Posterior cingulate gyrus (tissue), 11 donors: Measurements from ENCODE around the gene UBE3B.
"Not testable (repeated sequence)": the region's sequence is repeated elsewhere in the genome, so short reads cannot be mapped to it uniquely, and the experiment has no call there.

Experiments used
- DNase-seq, 10 donors: peaks; one replicate each; pipeline versions ENCODE4 v3.0.0 to v3.0.0-alpha.2; 2020 to 2021; ENCODE audit warnings: mixed read lengths in 3 of 10
- intact Hi-C: fragments of 100-400 bp; cut with DNase I; formaldehyde crosslinking; loops from one replicate; pipeline ENCODE4 v1.15.1; 2023

The UBE3B gene

GRCh38 chr12:109467978-109468676, 9.3 kb upstream of the UBE3B start:
- no peak for DNase-seq
- intact Hi-C loops = no loop called here

DNA sequence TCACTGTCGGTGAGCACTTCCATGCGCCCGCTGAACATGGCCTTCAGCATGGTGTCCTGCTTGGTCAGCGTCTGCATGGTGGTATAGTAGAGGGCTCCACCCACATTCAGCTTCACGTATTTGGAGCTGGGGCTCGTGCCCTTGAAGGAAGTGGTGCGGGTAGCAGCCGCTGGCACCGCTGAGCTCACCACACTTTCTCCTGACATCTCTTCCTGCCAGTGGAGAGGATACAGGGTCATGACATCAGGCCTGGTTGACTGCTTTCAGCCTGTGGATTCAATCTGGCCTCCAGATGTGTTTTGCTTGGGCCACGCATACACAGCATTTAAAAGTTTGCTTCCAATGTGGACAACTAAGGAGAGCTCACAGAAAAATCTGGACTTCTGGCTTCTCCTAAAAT, 7.9 kb upstream of the UBE3B start:
- intact Hi-C loops = no loop called here
- no peak for DNase-seq

- intact Hi-C loops = no loop called here
- no peak for DNase-seq
Observed at GRCh38 chr12:109473006-109473405, 4.4 kb upstream of the UBE3B start.

GRCh38 chr12:109473526-109474270, 3.7 kb upstream of the UBE3B start:
- DNase-seq, intact Hi-C loops: not testable (repeated sequence)

DNA sequence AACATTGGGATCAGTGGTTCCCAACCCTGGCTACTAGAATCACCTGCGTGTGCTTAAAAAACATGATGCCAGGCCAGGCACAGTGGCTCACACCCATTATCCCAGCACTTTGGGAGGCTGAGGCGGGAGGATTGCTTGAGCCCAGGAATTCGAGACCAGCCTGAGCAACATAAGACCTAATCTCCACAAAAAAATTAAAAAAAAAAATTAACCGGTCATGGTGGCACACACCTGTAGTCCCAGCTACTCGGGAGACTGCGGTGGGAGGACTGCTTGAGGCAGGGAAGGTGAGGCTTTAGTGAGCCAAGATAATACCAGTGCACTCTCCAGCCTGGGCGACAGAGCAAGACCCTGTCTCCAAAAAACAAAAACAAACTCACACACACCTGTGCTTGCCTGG, 2.3 kb upstream of the UBE3B start:
- intact Hi-C loops = loop anchor here (5.0 kb wide), 1 partner anchor 48 kb away; no protein-coding TSS in a partner anchor
- DNase-seq = no peak

DNA sequence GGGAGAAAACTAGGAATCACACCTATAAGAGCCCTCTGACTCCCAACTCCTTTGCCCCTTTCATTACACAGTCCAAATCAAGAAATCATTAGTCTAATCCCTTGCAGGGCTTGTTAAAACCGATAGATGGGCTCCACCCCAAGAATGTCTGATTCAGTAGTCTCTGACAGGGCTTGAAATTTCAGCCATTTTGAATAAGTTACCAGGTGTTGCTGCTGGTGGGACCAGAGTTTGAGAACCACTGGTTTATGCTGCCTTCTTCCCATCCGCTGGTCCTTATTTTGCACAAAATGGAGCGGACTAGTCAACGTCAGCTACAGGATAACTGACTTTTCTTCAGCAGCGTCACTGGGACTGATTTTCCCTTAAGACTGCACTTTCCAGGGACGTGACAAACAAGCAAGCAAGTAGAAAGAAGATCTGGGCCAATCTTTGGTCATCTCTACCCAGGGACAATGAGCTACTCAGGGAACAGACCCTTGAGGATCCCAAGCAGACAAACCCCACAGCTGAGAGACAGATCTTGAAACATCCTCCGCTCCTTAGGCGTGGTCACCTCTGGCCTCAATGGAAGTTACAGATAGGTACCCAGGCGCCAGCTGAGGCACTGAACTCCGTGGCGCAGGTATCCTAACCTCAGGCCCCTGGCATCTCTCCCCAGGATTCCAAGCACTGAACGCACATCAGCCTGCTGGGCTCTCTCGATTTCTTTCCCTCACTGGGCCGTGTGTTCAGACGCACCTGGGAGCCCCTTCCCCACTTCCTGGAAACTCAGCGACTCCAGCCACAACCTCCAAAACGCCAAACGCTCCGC, 1.2 kb upstream of the UBE3B start:
- intact Hi-C loops = loop anchor here (5.0 kb wide), 1 partner anchor 49 kb away; no protein-coding TSS in a partner anchor
- DNase-seq = no peak

- intact Hi-C loops = loop anchor here (5.0 kb wide), 1 partner anchor 49 kb away; no protein-coding TSS in a partner anchor
- no peak for DNase-seq
Observed at GRCh38 chr12:109476807-109477184, 638 bp upstream of the UBE3B start.

DNA sequence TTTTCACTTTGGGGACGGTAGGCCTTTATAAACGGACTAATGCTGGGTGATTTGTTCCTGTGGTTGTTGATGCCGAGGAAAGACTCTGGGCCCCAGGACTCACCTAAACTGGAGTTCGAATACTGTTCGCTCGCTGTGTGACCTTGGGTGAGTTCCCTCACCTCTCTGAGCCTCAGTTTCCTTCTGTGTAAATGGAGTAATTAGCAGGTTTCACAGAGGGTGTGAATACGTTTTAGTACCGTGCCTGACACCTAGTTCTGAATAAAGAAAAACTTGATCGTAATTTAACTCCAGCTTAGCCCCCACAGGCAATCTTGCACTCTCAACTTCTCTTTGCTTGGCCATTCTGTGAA, 505 bp downstream of the UBE3B start:
- DNase-seq = no peak
- intact Hi-C loops = loop anchor here (5.0 kb wide), 1 partner anchor 51 kb away; no protein-coding TSS in a partner anchor

- no peak for DNase-seq
- intact Hi-C loops = loop anchor here (5.0 kb wide), 1 partner anchor 52 kb away; no protein-coding TSS in a partner anchor
Observed at GRCh38 chr12:109479761-109480160, 2.3 kb downstream of the UBE3B start.

DNA sequence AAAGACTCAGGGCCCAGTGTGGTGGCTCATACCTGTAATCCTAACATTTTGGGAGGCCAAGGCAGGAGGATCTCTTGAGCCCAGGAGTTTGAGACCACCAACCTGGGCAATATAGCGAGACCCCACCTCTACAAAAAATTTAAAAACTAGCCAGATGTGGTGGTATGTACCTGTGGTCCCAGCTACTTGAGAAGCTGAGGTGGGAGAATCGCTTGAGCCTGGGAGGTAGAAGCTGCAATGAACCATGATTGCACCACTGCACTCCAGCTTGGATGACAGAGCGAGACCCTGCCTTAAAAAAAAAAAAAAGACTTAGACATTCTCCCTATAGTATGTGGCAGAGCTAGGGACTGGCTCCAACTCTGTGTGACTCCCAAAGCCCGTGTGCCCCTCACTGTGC, 2.9 kb downstream of the UBE3B start:
- no peak for DNase-seq
- intact Hi-C loops = no loop called here

- no peak for DNase-seq
- intact Hi-C loops = no loop called here
Observed at GRCh38 chr12:109481863-109482262, 4.4 kb downstream of the UBE3B start.

DNA sequence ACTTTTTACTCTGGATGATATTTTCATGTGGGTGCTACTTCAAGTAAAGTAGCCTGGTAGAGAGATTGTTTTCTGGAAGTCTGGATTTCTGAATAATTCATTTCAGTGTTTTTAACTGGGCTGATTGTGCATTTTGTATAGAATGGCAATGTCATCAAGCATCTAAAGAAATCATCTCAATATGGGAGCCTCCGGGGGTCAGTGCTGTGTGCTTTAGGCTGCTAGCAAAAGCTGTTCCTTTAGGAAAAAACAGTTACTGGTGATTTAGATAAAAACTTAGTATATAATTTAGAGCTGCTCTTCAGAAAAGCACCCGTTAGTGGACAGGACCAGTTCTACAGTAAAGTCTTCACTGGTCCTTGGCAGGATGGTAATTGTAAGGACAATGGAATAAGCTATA, 5.1 kb downstream of the UBE3B start:
- DNase-seq = no peak
- intact Hi-C loops = no loop called here

GRCh38 chr12:109482894-109483293, 5.5 kb downstream of the UBE3B start:
- intact Hi-C loops = no loop called here

GRCh38 chr12:109483346-109483745, 5.9 kb downstream of the UBE3B start:
- no peak for DNase-seq
- intact Hi-C loops = no loop called here

More at GRCh38 chr12:109482894-109483293, 5.5 kb downstream of the UBE3B start:
- no peak for DNase-seq

GRCh38 chr12:109485201-109485600, 7.8 kb downstream of the UBE3B start:
- intact Hi-C loops = no loop called here
- DNase-seq = no peak

DNA sequence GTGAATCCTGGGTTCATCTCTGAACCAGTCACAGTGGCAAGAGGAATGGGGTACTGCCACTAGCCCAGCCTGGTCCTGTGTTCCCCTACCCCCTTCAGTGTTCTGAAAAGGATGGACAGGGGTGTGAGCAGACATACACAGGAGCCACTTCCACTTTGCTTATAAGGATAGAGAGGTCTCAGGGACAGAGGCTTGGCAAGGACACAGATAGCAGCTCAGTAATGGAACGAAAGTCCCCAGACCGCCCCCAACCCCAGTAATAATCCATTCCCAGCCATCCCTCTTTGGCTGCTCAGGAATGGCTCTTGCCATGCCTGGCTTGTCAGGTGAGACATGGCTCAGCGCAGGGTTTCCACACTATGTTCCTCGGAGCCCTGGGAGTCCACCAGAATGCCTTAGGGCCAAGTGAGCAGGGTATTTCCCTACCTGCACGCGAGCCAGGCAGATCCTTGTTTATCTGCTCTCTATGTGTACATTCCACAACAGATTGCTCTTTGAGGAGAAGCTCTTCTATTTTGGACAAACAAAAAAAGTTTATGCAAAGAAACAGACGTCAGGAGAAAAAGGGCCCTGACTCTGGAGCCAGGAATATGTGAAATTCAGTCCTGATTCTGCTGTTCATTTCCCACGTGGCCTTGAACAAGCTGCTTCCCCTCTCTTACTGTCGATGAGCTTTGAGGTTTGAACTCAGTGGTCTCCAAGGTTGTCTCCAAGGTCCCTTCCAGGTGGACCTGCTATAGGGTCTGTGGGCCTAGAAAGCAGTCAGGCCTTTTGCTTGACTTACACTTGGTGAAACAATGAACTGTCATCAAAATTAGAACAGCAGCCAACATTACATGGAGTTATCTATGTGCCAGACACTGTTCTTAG, 10.0 kb downstream of the UBE3B start:
- intact Hi-C loops = no loop called here
- DNase-seq = no peak

- intact Hi-C loops = no loop called here
- DNase-seq = no peak
Observed at GRCh38 chr12:109488051-109488665, 10.7 kb downstream of the UBE3B start.

- intact Hi-C loops = no loop called here
- no peak for DNase-seq
Observed at GRCh38 chr12:109489016-109489954, 11.9 kb downstream of the UBE3B start.
